ENCODE data around the gene CCDC136. TPM values are rescaled to one million over a fixed set of nuclear protein-coding genes. Genes with fewer than 3 reads are reported as not detected.

The CCDC136 gene
- total RNA-seq, 1 experiment from 2014 or later: 31.1 TPM

DNA sequence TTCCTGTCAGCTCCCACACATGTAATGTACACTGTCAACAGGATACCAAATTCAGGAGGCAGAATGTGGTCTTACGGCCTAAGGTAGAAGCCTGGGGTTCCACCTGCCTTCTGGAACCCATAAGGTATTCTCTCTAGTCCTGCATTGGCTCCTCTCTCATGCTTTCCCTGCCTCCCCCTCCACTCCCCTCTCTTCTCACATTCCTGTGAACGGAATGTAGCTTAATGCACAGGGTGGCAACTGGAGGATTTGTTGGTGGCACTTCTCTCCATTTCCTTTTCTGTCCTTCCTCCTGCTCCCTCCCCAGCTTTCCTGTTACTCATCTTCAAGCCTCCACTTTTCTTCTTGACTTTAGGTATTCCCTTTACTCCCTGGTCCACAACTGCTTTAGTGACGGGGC is 26.9 kb downstream of the CCDC136 start:
- Histone ChIP-seq H2BK120ac (ENCODE audit: low read depth, low read length, poor library complexity, severe bottlenecking) (no peak overlapping the region), H2BK12ac (ENCODE audit: insufficient read length, low read depth, low read length) (no peak overlapping the region), H4K20me1 (ENCODE audit: control insufficient read depth, insufficient read depth, insufficient read length) (no peaks in the 10 kb centered on the region), H2BK15ac (ENCODE audit: low read depth, low read length) (no peak overlapping the region), H2AK5ac (ENCODE audit: insufficient read length, low read length) (no peak overlapping the region), H3K18ac (ENCODE audit: insufficient read length, low read depth, low read length) (no peak overlapping the region), H4K8ac (replicated peaks; ENCODE audit: insufficient read length, low read depth, low read length) (no peak overlapping the region), H3K4ac (ENCODE audit: low read depth, low read length) (no peak overlapping the region), H3K14ac (ENCODE audit: insufficient read depth, low read length) (no peak overlapping the region), H3K4me2 (ENCODE audit: insufficient read depth, insufficient read length, low read length) (no peak overlapping the region), H3T11ph (ENCODE audit: low read length) (no peak overlapping the region), H3K23ac (ENCODE audit: insufficient read length, low read depth, low read length) (no peak overlapping the region), H3K56ac (ENCODE audit: insufficient read length, low read depth, low read length) (no peak overlapping the region), H3K79me2 (ENCODE audit: insufficient read depth, low read length) (no peaks in the 10 kb centered on the region), H2BK5ac (ENCODE audit: insufficient read length, low read length) (no peak overlapping the region), H3K79me1 (ENCODE audit: insufficient read depth, low read depth, low read length, poor library complexity, severe bottlenecking) (no peaks in the 10 kb centered on the region), H3K9me3 (ENCODE audit: control insufficient read depth, low read depth, low read length) (no peaks in the 10 kb centered on the region), H2AFZ (ENCODE audit: low read length) (no peak overlapping the region), H4K5ac (ENCODE audit: insufficient read length, low read depth, low read length) (no peak overlapping the region), H2BK20ac (ENCODE audit: low read depth, low read length, poor library complexity, severe bottlenecking) (no peak overlapping the region), H3K23me2 (ENCODE audit: insufficient read length, low read depth, low read length, poor library complexity, severe bottlenecking) (no peaks in the 10 kb centered on the region), H3K27ac (ENCODE audit: insufficient read length, low read depth, low read length) (no peak overlapping the region), H3K9ac (ENCODE audit: extremely low read depth, insufficient read length, low read length) (no peak overlapping the region), H3K4me1 (ENCODE audit: insufficient read depth, low read length) (no peaks in the 10 kb centered on the region), H4K91ac (ENCODE audit: insufficient read length, low read depth, low read length) (no peak overlapping the region), H3K27me3 (ENCODE audit: insufficient read depth, low read length) (no peaks in the 10 kb centered on the region)
- Mint-ChIP-seq H3K27ac (no peak overlapping the region; a peak in 1 of 7 replicates), H3K4me1 (peaks cover 4 to 6% of the 10 kb centered on the region in 2 experiments; a peak in 3 of 4 replicates), H3K36me3 (ENCODE audit: insufficient read depth in 1 of 3, low read depth in 3 of 3) (peaks cover 2 to 13% (median 4%) of the 10 kb centered on the region in 3 experiments; a peak in 4 of 7 replicates), H3K27me3 (ENCODE audit: low read depth) (no peaks in the 10 kb centered on the region), H3K9me3 (no peaks in the 10 kb centered on the region), H3K4me3 (no peak overlapping the region)
- TF ChIP-seq, protein P1, sequence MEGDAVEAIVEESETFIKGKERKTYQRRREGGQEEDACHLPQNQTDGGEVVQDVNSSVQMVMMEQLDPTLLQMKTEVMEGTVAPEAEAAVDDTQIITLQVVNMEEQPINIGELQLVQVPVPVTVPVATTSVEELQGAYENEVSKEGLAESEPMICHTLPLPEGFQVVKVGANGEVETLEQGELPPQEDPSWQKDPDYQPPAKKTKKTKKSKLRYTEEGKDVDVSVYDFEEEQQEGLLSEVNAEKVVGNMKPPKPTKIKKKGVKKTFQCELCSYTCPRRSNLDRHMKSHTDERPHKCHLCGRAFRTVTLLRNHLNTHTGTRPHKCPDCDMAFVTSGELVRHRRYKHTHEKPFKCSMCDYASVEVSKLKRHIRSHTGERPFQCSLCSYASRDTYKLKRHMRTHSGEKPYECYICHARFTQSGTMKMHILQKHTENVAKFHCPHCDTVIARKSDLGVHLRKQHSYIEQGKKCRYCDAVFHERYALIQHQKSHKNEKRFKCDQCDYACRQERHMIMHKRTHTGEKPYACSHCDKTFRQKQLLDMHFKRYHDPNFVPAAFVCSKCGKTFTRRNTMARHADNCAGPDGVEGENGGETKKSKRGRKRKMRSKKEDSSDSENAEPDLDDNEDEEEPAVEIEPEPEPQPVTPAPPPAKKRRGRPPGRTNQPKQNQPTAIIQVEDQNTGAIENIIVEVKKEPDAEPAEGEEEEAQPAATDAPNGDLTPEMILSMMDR (conservative IDR thresholded peaks at IDR 0.05): no peak
- no peak for DNase-seq
- no CpG with 5 or more reads among the region's 3 CpGs for WGBS (ENCODE audit: extremely low coverage, insufficient read length, low lambda C conversion rate)
